Right ventricle myocardium superior (tissue), 1 donor: ENCODE results near the gene VWA5B2. TPM values are rescaled to one million over a fixed set of nuclear protein-coding genes. Genes with fewer than 3 reads are reported as not detected.

ENCODE experiments used
- ATAC-seq: fragments of 200-7000 bp; cut with Tn5 transposase; one replicate; pipeline ENCODE4 v1.9.1; 2020; ENCODE audit warnings: mild to moderate bottlenecking; ENCODE audit not compliant: poor library complexity
- DNase-seq: peaks from one replicate; pipeline ENCODE4 v3.0.0-alpha.2; 2020
- intact Hi-C: fragments of 100-400 bp; cut with DNase I; formaldehyde crosslinking; loops from one replicate; pipeline ENCODE4 v1.11.2; 2022
- total RNA-seq: library from RNA; stranded (reverse); fragmentation: NEBNext Ultra II Directional; extraction: Animal tissue kit (Norgen Biotek cat#: 25700); gene quantifications from one replicate; pipeline ENCODE4 v1.2.1, GENCODE V29; 2021
- donor health status: DM: no; HTN: yes; CAD: no; lungs with severe emphysema.

The VWA5B2 gene
- total RNA-seq, 1 donor from 2014 or later = not detected

DNA sequence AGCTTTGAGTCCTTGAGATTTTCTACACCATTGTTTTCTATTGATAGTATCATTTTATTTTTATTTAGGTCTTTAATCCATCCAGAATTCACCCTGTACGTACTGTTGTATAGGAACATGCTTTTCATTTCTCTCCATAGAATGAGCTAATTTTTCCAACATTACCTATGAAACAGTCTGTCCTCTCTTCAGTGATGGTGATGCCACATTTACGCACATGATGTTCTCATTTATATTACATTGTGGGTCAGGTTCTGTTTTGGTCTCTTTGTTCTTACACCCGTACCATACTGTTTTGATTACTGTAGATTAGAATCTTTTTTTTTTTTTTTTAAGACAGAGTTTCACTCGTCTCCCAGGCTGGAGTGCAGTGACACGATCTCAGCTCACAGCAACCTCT lies 17.7 kb upstream of the VWA5B2 start:
- intact Hi-C loops = no loop called here
- DNase-seq (no peak), ATAC-seq (no peak)

DNA sequence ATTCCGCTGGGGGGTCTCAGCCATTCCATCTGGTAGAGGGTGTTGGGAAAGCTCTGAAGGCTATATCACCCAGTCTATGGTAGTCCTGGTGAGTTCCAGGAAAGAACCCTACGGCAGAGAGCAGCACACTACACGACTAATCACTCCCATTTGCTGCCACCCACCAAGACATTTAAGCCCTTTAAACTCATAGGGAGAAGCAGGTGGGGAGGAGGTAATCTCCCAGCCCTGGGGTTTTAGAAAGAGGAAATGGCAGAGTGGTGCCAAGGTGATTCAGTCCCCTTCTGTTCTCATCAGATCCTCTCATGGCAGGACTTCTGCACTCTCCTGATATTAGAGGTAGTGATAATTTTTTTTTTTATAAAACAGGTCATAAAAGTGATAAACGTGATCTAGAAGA lies 10.6 kb upstream of the VWA5B2 start:
- DNase-seq = no peak
- ATAC-seq = no peak
- intact Hi-C loops = no loop called here

DNA sequence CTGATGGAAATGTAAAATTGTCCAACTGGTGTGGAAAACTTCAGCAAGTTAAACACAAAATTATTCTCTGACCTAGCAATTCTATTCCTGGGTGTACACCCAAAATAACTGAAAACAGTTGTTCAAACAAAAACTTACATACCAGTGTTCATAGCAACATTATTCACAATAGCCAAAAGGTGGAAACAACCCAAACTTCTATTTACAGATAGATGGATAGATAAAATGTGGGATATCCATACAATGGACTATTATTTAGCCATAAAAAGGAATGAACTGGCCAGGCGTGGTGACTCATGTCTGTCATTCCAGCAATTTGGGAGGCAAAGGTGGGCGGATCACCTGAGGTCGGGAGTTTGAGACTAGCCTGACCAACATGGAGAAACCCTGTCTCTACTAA lies 6.9 kb upstream of the VWA5B2 start:
- ATAC-seq = no peak
- intact Hi-C loops = no loop called here
- DNase-seq = no peak

DNA sequence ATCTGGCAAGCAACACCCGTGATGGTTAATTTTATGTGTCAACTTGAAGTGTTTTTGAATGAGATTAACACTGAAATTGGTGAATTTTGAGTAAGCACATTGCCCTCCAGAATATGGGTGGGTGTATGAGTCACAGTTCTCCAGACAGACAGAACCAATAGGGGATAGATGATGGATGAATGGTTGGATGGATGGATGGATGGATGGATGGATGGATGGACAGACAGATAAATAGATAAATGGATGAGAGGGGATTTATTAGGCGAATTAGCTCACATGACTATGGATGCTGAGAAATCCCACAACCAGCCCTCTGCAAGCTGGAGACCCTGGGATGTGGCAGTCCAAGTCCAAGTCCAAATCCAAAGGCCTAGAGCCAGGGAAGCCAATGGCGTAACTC lies 5.4 kb upstream of the VWA5B2 start:
- DNase-seq (no peak), ATAC-seq (no peak)
- intact Hi-C loops = no loop called here

DNA sequence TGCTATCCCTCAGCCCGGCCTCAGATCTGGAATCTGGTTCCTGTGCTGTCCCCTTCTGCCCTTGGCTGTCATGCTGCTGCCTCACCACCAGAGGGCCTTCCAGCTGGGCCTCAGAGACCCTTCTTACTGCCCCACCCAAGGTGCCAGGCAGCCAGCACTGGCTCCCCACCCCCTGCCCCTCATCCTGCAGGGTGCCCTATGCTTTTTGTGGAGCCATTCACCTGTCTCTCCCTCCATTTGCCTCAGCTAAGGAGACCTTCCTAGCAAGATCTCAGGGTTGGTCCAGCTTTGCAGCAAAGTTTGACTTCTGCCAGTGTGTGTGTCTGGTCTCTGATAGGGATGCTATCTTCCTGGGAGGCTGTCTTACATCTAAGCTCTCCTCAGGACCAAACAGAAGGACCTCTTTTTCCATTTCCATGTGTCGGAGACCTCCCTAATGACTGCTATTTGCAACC lies 1.9 kb upstream of the VWA5B2 start:
- intact Hi-C loops = no loop called here
- DNase-seq (no peak), ATAC-seq (peak; percentile 46)

DNA sequence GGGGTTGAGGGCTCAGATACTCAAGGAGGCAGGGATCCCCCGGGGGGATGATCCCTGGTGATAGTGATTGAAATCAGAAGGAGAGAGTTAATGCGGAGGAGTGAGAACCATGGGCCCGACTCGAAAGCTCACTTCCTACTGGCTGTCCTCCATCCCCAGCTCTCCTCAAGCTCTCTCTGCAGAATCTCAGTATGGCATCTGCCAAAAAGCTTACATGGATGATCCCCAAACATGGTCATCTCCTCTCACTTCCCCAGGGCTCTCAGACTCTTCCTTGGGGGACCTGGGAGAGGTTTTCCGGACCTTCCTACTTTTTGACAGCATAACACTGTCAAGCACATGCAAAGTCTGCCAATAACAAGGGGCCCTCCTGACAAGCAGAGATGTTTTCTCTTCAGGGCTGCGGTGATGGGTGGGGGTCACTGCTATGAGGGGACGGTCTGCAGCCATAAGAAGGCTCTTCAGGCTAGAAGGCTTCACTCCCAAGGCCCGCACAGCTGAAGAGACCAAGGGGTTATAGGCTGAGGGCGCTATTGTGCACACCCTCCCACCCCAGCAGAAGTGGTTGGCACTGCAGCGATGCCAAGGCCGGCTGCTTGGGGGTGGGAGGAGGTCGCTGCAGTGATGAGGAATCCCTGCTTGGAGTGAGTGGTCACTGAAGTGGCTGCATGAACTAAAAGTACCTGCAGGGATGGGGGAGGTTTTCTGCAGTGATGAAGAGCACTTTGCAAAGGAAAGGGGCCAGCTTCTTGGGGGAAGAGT lies 828 bp upstream of the VWA5B2 start:
- DNase-seq (no peak), ATAC-seq (no peak)
- intact Hi-C loops = no loop called here

DNA sequence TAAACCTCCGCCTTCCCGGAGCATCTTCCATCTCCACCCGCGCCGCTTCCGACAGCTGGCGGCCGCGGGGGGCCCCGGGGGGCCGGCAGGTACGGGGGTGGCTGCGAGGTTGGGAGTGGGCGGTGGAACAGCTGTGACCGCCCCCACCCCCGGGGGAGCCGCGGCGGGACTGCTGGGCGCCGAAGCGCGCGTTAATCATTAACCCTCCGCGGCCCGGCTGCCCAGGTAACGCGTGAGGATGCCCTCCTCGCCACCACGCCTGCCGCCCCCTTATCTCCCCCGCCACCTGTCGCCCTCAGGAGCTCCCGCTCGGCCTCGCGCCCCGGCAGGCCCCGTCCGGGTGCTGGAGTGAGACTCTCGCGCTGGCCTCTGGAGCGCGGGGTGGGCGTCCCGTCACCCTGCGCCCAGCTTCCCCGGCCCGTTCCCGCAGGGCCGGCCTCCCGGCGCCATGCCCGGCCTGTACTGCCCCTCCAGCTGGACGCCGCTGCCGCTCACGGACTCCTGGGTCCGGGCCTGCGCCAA lies 757 bp downstream of the VWA5B2 start:
- intact Hi-C loops = no loop called here
- DNase-seq (no peak), ATAC-seq (no peak)

DNA sequence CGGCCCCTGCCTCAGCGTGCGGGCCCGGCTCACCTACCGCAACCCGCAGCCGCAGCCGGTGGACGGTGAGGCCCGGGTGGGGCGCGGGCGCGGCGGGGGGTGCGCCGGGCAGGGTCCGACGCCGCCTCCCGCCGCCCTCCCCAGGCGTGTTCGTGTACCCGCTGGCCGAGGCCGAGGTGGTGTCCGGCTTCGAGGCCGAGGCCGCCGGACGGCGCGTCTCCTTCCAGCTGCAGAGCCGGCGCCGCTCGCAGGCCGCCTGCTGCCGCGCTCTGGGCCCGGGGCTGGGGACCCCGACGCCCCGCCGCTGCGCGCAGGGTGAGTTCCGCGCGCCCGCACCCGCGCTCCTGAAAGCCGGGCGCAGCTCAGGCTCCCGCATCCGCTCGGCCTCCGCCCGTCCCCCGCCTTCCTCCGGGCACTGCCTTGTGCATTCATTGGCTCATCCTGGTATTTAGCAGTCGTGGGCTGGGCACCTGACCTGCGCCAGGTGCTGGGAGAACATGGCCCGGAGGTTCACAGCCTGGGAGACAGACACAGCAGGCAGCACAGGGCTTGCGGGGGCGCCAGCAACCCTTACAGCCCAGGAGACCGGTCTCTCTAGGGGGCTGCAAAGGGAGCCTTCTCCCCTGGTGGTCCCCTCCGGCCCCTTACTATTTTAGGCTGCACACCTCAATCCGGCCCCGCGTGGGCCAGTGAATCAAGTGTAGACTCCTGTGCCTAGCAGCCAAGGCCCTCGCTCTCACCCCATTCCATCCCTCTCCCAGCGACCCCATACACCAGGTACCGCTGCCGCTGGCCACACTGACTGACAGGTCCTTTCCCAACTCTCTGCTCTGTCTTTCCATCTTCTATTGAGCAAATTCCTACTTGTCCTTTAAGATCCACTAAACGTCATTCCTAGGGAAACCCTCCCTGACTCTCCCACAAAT lies 1.5 kb downstream of the VWA5B2 start:
- no peak for DNase-seq
- no peak for ATAC-seq
- intact Hi-C loops = no loop called here

DNA sequence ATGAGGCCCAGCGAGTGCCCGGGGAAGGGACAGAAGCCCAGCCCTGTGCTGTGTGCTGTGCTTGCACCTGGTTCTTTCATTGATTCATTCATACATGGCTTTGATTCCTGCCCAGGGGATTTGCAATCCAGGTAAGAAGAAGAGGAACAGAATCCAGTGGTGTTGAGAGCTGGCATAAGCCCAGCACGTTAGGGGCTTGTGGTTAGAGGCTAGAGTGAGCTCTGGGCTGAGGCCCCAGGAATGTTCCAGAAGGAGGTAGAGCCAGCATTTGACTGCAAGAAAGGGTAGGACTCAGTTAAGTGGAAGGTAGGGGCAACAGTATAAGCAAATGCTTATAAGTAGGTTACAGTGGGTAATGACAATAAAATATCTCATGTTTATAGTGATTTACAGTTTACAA lies 2.3 kb downstream of the VWA5B2 start:
- intact Hi-C loops = no loop called here
- no peak for ATAC-seq
- no peak for DNase-seq

DNA sequence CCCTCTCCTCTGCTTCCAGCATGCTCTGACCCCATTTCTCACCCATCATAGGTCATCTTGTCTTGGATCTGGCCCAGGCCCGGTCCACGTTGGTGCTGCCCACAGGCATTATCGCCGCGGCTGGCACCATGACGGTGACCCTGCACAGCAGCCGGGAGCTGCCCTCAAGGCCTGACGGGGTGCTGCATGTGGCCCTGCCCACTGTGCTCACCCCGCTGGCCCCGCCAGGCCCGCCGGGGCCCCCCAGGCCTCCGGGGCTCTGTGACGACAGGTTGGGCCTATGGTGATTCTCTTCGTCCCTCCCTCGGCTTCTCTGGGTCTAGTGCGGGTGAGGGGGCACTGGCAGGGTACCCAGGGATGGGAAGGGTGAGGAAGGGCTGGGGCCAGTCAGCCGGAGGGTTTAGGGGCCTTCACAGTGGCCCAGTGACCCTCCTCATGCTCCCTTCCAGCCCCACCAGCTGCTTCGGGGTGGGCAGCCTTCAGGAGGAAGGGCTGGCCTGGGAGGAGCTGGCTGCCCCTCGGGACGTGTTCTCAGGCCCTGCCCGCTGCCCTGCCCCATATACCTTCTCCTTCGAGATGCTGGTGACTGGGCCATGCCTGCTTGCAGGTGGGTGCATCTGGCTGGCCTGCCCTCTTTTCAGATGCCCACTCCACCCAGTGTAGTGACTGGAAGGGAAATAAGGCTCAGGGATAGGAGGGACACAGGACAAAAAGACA lies 3.9 kb downstream of the VWA5B2 start:
- intact Hi-C loops = no loop called here
- ATAC-seq = no peak
- DNase-seq = no peak

DNA sequence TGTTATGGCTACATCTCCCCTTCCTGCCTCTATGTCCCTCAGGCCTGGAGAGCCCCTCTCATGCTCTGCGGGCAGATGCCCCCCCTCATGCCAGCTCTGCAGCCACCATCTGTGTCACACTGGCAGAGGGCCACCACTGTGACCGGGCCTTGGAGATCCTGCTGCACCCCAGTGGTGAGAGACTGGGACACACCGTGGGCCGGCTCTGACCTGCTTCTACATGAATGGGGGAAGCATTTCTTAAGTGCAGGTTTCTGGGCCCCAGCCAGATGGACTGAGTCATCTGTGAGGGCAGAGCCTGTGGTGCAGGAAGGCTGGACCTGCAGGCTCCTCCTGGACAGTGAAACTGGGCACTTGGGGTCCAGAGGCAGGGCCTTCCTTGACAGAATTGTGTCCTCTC lies 4.8 kb downstream of the VWA5B2 start:
- no peak for DNase-seq
- intact Hi-C loops = no loop called here
- no peak for ATAC-seq

DNA sequence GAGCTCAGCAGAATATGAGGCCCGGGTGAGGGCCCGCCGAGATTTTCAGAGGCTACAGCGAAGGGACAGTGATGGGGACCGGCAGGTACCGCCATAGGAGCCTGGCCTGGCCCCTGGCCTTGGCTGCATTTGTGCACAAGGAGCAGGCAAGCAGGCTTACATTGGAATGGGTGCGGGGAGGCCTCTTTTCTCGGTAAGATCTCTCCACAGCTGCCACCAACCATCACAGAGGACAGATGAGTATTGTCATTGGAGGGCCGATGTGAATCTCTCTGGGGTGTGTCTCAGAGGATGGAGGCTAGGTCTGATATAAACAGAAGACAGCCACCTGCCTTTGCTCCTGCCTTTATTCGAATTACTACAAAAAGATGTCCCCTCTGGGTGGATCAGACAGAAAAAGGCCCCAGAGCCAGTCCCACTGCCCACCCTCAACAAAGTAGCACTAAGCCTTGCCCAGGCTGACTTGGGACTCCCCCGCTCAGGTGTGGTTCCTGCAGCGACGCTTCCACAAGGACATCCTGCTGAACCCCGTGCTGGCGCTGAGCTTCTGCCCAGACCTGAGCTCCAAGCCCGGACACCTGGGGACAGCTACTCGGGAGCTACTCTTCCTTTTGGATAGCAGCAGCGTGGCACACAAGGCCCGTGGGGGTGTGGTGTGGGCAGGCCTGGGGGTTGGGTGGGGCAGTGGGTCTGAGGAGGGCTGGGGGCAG lies 5.4 kb downstream of the VWA5B2 start:
- intact Hi-C loops = no loop called here
- ATAC-seq (no peak), DNase-seq (no peak)

DNA sequence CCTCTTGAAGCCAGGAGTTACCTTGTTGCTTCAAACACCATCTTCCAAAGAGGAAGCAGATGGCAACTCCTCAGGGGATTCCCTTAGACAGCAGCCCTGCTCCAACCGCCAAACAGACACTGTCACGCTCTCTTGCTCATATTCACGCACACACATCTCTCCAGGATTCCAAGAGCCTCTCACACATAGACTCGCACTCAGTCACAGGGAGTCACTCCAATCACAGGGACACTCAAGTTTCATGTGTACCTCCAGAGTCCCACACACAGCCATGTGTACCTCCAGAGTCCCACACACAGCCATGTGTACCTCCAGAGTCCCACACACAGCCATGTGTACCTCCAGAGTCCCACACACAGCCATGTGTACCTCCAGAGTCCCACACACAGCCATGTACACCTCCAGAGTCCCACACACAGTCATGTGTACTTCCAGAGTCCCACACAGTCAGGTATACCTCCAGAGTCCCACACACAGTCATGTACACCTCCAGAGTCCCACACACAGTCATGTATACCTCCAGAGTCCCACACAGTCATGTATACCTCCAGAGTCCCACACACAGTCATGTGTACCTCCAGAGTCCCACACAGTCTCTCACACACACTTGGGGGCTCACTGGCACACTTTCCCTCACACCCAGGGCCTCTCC lies 6.1 kb downstream of the VWA5B2 start:
- DNase-seq = no peak
- ATAC-seq = no peak
- intact Hi-C loops = no loop called here

DNA sequence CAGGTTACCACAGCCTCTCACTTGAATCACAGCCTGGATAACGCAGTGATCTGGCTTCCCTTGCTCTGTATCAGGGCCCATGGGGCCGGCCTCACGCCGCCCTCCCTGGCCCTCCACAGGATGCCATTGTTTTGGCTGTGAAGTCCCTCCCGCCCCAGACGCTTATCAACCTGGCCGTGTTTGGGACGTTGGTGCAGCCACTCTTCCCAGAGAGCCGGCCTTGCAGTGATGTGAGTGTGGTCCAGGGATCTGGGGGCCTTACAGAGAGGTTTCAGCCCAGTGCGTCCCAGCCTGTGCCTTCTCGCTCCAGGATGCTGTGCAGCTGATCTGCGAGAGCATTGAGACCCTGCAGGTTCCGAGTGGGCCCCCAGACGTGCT lies 6.6 kb downstream of the VWA5B2 start:
- DNase-seq (no peak), ATAC-seq (no peak)
- intact Hi-C loops = no loop called here

DNA sequence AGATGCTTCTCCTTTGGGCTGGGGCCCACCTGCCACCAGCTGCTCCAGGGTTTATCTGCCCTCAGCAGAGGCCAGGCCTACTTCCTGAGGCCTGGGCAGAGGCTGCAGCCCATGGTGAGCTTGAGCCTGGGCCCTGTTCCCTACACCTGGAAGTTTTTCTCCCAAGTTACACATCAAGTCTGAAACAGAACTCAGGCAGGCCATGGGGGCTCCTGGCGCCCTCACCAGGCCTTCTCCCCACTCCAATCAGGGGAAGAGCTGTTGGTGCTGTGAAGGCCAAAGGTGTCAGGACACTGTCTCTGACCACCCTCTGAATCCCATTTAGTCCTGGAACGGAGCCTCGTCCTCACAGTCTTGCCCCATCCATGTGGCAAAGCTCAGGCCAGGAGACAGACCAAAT lies 7.3 kb downstream of the VWA5B2 start:
- intact Hi-C loops = no loop called here

DNA sequence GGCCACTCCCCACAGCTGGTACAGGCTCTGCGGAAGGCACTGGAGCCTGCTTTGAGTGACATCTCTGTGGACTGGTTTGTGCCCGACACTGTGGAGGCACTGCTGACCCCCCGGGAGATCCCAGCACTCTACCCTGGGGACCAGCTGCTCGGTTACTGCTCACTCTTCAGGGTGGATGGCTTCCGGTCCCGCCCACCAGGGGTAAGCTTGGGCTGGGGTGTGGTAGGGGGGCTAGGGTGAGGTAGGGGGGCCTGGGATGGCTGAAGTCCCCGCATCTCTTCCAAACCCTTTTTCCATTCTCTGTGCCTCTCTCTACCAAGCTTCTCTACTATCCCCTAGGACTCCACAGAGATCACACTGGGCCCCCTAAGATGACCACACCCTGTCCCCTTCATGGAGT lies 7.8 kb downstream of the VWA5B2 start:
- ATAC-seq = no peak
- intact Hi-C loops = no loop called here
- no peak for DNase-seq

More for the DNA sequence above, 7.3 kb downstream of the VWA5B2 start:
- ATAC-seq = no peak
- DNase-seq = no peak

DNA sequence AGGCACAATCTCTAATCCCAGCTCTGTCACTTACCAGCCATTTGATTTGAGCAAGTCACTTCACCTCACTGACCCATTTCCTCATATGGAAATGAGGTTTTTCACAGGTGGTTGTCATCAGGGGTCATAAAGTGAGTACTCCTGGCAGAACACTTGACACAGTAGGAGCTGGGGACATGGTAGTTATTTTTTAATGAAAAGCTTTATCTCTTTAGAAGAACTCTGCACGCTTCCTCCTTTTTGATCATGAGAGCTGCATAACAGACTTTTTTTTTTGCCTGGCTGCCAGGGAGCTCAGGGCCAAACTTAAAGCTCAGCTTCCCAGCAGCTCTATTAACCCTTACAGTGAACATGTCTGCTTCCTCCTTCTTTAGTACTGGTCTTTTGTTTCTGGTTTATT lies 8.4 kb downstream of the VWA5B2 start:
- ATAC-seq = no peak
- intact Hi-C loops = no loop called here
- DNase-seq = no peak

DNA sequence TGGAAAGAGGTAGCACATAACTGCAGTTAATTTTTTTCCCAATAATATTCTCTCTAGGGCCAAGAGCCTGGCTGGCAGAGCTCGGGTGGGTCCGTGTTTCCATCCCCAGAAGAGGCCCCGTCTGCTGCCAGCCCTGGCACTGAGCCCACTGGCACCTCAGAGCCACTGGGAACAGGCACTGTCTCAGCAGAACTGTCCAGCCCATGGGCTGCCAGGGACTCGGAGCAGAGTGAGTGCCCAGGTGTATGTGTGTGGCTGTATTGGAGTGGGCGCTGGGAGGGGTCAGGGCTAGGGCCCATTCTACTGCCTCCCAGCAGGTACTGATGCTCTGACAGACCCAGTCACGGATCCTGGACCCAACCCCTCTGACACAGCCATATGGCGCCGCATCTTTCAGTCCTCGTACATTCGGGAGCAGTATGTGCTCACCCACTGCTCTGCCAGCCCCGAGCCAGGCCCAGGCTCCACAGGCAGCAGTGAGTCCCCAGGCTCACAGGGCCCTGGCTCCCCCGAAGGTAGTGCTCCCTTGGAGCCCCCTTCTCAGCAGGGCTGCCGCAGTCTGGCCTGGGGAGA lies 8.9 kb downstream of the VWA5B2 start:
- intact Hi-C loops = no loop called here
- ATAC-seq (no peak), DNase-seq (no peak)
